Natural killer cell (primary cell): ENCODE results near the gene CXorf38. TPM values are rescaled to one million over a fixed set of nuclear protein-coding genes. Genes with fewer than 3 reads are reported as not detected.
A peak's percentile ranks its signal among the peaks of the same experiment; 100 is the strongest.

Source experiments
- ATAC-seq, 3 donors: fragments of 150-1000 bp in 2 of 3; fragments of 200-7000 bp in 1 of 3; cut with Tn5 transposase; 1 replicate in 1 of 3; 2 replicates in 2 of 3; pipeline ENCODE4 v1.10.0; 2021; ENCODE audit warnings: mild to moderate bottlenecking in 2 of 3, moderate library complexity in 2 of 3
- DNase-seq, 2 donors: peaks; one replicate each; pipeline versions ENCODE4 v3.0.0 to v3.0.0-alpha.2; 2013 to 2021; ENCODE audit warnings: mixed read lengths in 1 of 2
- H3K27ac ChIP-seq: one replicate; pipeline ENCODE4 v1.5.1; 2013; ENCODE audit warnings: mild to moderate bottlenecking, low read length
- H3K27me3 ChIP-seq: one replicate; pipeline ENCODE4 v1.6.1; 2013; ENCODE audit warnings: low read length; ENCODE audit not compliant: control insufficient read depth, insufficient read depth
- H3K36me3 ChIP-seq: one replicate; pipeline ENCODE4 v1.6.1; 2013; ENCODE audit warnings: low read length; ENCODE audit not compliant: control insufficient read depth, insufficient read depth
- H3K4me1 ChIP-seq: one replicate; pipeline ENCODE4 v1.6.1; 2013; ENCODE audit warnings: low read length; ENCODE audit not compliant: control insufficient read depth, insufficient read depth
- H3K4me3 ChIP-seq: one replicate; pipeline ENCODE4 v1.5.1; 2013; ENCODE audit warnings: low read length
- H3K9me3 ChIP-seq: one replicate; pipeline ENCODE4 v1.6.1; 2013; ENCODE audit warnings: low read length; ENCODE audit not compliant: control insufficient read depth, insufficient read depth
- H3K27ac Mint-ChIP-seq, 2 donors: one replicate each; pipeline ENCODE4 v1.8.0; 2022; ENCODE audit warnings: mild to moderate bottlenecking in 2 of 2, mixed read lengths in 2 of 2, moderate library complexity in 1 of 2
- H3K27me3 Mint-ChIP-seq, 2 donors: one replicate each; pipeline ENCODE4 v1.8.0; 2022; ENCODE audit warnings: low read depth in 2 of 2, mixed read lengths in 2 of 2
- H3K36me3 Mint-ChIP-seq: one replicate; pipeline ENCODE4 v1.8.0; 2022; ENCODE audit warnings: mixed read lengths
- H3K4me1 Mint-ChIP-seq, 2 donors: one replicate each; pipeline ENCODE4 v1.8.0; 2022; ENCODE audit warnings: mixed read lengths in 2 of 2
- H3K4me3 Mint-ChIP-seq: one replicate; pipeline ENCODE4 v1.8.0; 2022; ENCODE audit warnings: mild to moderate bottlenecking, moderate library complexity, mixed read lengths
- H3K9me3 Mint-ChIP-seq, 2 donors: one replicate each; pipeline ENCODE4 v1.8.0; 2022; ENCODE audit warnings: mixed read lengths in 2 of 2
- WGBS: methylation state at CpG from one replicate; pipeline ENCODE4 v1.1.7; 2013; ENCODE audit warnings: missing lambda C conversion rate; ENCODE audit not compliant: insufficient coverage; 5-methylcytosine and 5-hydroxymethylcytosine counted together
- intact Hi-C: fragments of 100-400 bp; cut with micrococcal nuclease; formaldehyde crosslinking; loops from one replicate; pipeline ENCODE4 v1.14.2; 2022
- total RNA-seq, 4 donors: library from RNA; stranded (reverse); fragments of 120-200 nt in 1 of 4; gene quantifications; one replicate each; pipeline versions ENCODE4 v1.2.3 to v1.2.4, GENCODE V29; 2013 to 2022
- TF ChIP-seq, protein P1 (sequence below): fragments of 200-600 bp; IDR thresholded peaks from one replicate; pipeline ENCODE4 v1.8.0; 2022; ENCODE audit warnings: antibody characterized with exemption

The CXorf38 gene
- total RNA-seq, 3 donors from 2014 or later (not counting 1 experiment from before 2014, with no cell fraction given), result 27.5 to 46.1 (median 30.9) TPM

DNA sequence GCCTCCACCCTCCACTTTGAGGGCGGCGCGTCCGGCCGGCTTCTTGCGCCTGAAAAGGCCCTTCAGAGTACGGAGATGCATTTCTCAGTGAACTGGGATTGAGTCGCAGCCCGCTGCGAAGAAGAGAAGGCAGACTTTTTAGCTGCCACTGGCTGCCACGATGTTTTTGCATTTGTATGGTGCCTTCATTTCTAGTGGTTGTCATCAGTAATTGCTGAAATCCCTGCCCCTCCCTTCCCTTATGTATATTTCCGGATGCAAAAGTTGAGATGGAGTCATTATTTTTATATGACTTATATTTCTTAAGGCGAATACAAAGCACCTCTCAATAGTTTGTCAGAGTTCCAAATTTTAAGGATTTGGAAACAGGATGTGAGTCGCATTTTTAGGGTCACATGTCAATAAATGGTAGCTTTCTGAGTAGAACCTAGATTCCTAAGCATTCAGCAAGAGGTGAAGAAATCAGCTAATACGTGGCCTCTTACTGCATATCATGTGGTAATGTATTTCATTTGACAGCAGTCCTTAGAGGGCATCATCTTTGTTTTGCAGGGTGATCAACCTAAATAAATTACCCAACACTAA is 65.9 kb downstream of the CXorf38 start:
- Mint-ChIP-seq H3K36me3 (no peaks in the 10 kb centered on the region), H3K4me1 (peaks cover 17 to 36% of the 10 kb centered on the region in 2 donors), H3K27me3 (peaks cover 0 to 6% of the 10 kb centered on the region in 2 donors), H3K9me3 (no peaks in the 10 kb centered on the region), H3K27ac (peak overlapping the region; percentile 95 to 98), H3K4me3 (peak overlapping the region; percentile 80)
- no peaks in the 10 kb centered on the region for H3K36me3 ChIP-seq
- H3K4me3 ChIP-seq, result peak overlapping the region; percentile 57
- H3K27me3 ChIP-seq, result no peaks in the 10 kb centered on the region
- 2% methylated on average over 12 of the region's 15 CpGs for WGBS
- intact Hi-C loops, result loop anchor here (2.0 kb wide), 1 partner anchor 155 kb away; no protein-coding TSS in a partner anchor
- DNase-seq (peak in 1 of 2 donors; percentile 59), ATAC-seq (peak in 2 of 3 donors; percentile 3 to 6)
- H3K27ac ChIP-seq, result peak overlapping the region; percentile 90
- TF ChIP-seq, protein P1, sequence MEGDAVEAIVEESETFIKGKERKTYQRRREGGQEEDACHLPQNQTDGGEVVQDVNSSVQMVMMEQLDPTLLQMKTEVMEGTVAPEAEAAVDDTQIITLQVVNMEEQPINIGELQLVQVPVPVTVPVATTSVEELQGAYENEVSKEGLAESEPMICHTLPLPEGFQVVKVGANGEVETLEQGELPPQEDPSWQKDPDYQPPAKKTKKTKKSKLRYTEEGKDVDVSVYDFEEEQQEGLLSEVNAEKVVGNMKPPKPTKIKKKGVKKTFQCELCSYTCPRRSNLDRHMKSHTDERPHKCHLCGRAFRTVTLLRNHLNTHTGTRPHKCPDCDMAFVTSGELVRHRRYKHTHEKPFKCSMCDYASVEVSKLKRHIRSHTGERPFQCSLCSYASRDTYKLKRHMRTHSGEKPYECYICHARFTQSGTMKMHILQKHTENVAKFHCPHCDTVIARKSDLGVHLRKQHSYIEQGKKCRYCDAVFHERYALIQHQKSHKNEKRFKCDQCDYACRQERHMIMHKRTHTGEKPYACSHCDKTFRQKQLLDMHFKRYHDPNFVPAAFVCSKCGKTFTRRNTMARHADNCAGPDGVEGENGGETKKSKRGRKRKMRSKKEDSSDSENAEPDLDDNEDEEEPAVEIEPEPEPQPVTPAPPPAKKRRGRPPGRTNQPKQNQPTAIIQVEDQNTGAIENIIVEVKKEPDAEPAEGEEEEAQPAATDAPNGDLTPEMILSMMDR, result no peak
- no peaks in the 10 kb centered on the region for H3K9me3 ChIP-seq
- H3K4me1 ChIP-seq, result peaks cover 20% of the 10 kb centered on the region

DNA sequence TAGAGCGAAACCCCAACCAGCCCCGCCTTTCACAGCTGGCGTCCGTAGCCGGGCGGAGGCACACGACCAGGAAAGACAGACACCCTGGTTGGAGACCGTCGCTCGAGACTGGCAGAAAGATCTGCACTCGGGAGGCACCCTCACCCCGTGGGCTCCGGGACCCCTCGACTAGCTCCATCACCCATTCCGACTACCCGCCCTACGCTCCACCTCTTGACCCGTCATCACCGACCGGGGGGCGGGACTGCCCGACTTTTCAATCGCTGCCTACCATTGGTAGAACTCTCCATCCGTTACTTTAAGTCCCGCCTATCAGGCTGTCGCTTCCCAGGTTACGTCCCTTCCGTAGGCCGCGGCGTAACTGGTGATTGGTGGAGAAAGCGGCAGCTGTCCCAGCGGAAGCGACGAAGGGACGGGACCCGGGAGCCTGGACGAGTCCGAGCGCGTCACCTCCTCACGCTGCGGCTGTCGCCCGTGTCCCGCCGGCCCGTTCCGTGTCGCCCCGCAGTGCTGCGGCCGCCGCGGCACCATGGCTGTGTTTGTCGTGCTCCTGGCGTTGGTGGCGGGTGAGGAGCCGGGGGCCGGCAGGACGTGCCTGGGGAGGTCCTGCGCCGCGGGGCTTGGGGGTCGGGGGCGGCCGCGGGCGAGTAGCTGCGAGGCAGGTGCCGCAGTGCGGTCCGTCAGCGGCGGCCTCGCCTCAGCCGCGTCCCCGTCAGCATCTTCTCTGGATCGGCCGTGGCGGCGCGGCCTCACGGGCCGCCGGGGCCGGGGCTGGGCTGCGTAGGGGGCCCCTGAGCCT is 66.6 kb downstream of the CXorf38 start, which contains the start of gene ATP6AP2:
TSS of gene ATP6AP2 (plus strand) at position 434 of the 799 bp plus-strand sequence. CDS start at position 530, 96 bp downstream.
- H3K9me3 ChIP-seq, result no peaks in the 10 kb centered on the region
- intact Hi-C loops, result loop anchor here (1.0 to 2.0 kb wide), 2 partner anchors 67 to 156 kb away; partner anchors contain the start of gene CXorf38
- under 1% methylated on average over 87 of the region's 89 CpGs for WGBS
- Mint-ChIP-seq H3K4me1 (peaks cover 11 to 29% of the 10 kb centered on the region in 2 donors), H3K4me3 (peak within 1 kb of the TSS; percentile 93), H3K27me3 (peaks cover 0 to 6% of the 10 kb centered on the region in 2 donors), H3K36me3 (no peaks in the 10 kb centered on the region), H3K27ac (peak within 1 kb of the TSS; percentile 95 to 98), H3K9me3 (no peaks in the 10 kb centered on the region)
- DNase-seq (peak; percentile 81 to 94), ATAC-seq (peak; percentile 92 to 97 (median 93))
- peak within 1 kb of the TSS; percentile 90 for H3K27ac ChIP-seq
- peaks cover 20% of the 10 kb centered on the region for H3K4me1 ChIP-seq
- TF ChIP-seq, protein P1, result no peak
- H3K27me3 ChIP-seq, result no peaks in the 10 kb centered on the region
- H3K36me3 ChIP-seq, result no peaks in the 10 kb centered on the region
- peak within 1 kb of the TSS; percentile 69 for H3K4me3 ChIP-seq

DNA sequence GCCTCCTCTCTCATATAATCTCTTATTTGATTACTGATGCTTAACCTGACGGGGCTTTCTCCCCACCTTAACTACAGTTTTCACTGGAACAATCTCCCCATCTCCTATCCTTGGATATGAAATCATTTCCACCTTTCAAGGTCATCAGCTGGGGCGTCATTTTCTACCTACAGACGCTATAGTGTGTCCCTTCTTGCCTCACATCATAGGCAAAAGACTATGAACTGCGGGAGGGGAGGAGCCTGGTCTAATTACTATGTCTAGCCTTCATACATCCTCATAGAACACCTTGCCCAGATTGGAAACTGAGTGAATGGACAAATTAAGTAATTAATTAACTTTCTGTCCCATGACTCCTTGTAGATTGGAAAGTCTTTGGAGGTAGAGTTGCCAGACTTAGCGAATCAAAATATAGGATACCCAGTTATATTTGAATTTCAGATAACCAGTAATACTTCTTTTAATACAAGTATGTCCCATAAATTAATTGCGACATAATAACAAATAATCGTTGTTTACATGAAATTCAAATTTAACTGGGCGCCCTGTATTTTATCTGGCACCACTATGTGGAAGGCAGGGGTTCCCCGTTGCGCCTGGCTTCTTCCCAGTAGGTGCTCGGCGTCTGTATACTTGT is 67.3 kb downstream of the CXorf38 start:
- H3K27ac ChIP-seq, result peak overlapping the region; percentile 90
- no peaks in the 10 kb centered on the region for H3K36me3 ChIP-seq
- Mint-ChIP-seq H3K27me3 (peaks cover 0 to 6% of the 10 kb centered on the region in 2 donors), H3K4me1 (peaks cover 11 to 25% of the 10 kb centered on the region in 2 donors), H3K27ac (peak overlapping the region; percentile 95 to 98), H3K36me3 (no peaks in the 10 kb centered on the region), H3K9me3 (no peaks in the 10 kb centered on the region), H3K4me3 (peak overlapping the region; percentile 93)
- H3K4me3 ChIP-seq, result peak overlapping the region; percentile 69
- H3K9me3 ChIP-seq, result no peaks in the 10 kb centered on the region
- intact Hi-C loops, result loop anchor here (1.0 to 2.0 kb wide), 2 partner anchors 67 to 157 kb away; partner anchors contain the start of gene CXorf38
- H3K4me1 ChIP-seq, result peaks cover 20% of the 10 kb centered on the region
- DNase-seq, result peak in 1 of 2 donors; percentile 11
- TF ChIP-seq, protein P1, result no peak
- no peaks in the 10 kb centered on the region for H3K27me3 ChIP-seq
- 16% methylated on average over 11 of the region's 12 CpGs for WGBS
- ATAC-seq, result peak; percentile 44 to 68 (median 47)
